ENCODE measurements around the gene ATG13. TPM values are rescaled to one million over a fixed set of nuclear protein-coding genes. Genes with fewer than 3 reads are reported as not detected.

ATG13 gene
- total RNA-seq, 2 experiments from 2014 or later: 64.1 to 70.0 TPM

GRCh38 chr11:46640036-46640788 is 22.9 kb downstream of the ATG13 start:
- no peak overlapping the region for H3K27ac Mint-ChIP-seq
- H3K9me3 Mint-ChIP-seq: peaks cover 7% of the 10 kb centered on the region
- DNase-seq: no peak
- H3K27me3 Mint-ChIP-seq: no peaks in the 10 kb centered on the region
- H3K4me1 Mint-ChIP-seq: peaks cover 11% of the 10 kb centered on the region
- peaks cover 30% of the 10 kb centered on the region for H3K36me3 Mint-ChIP-seq
- no peak overlapping the region for H3K4me3 Mint-ChIP-seq
- ATAC-seq (ENCODE audit: low read depth): no peak
- POLR2A ChIA-PET: interaction anchor here (0.9 to 1.3 kb wide), 2 partner anchors 9 to 33 kb away, joined by 3 to 5 read pairs; no protein-coding TSS in a partner anchor

DNA sequence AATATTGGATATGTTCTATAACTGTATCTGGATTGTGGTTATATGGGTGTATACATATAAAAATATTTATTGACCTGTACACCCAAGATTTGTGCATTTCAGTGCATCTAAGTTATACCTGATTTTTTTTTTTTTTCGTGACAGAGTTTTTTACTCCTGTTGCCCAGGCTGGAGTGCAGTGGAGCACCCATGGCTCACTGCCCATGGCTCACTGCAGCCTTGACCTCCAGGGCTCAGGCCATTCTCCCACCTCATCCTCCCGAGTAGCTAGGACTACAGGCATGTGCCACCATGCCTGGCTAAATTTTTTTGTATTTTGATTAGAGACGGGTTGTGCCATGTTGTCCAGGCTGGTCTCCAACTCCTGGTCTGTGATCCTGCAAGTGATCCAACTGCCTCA is 24.3 kb downstream of the ATG13 start:
- H3K36me3 Mint-ChIP-seq: peaks cover 34% of the 10 kb centered on the region
- DNase-seq (no peak), ATAC-seq (ENCODE audit: low read depth) (no peak)
- H3K27me3 Mint-ChIP-seq: no peaks in the 10 kb centered on the region
- no peak overlapping the region for H3K4me3 Mint-ChIP-seq
- no peak overlapping the region for H3K27ac Mint-ChIP-seq
- peaks cover 11% of the 10 kb centered on the region for H3K4me1 Mint-ChIP-seq
- H3K9me3 Mint-ChIP-seq: peaks cover 7% of the 10 kb centered on the region
- POLR2A ChIA-PET: interaction anchor here (0.6 to 1.3 kb wide), 2 partner anchors 11 to 1955 kb away, joined by 3 to 5 read pairs; no protein-coding TSS in a partner anchor

DNA sequence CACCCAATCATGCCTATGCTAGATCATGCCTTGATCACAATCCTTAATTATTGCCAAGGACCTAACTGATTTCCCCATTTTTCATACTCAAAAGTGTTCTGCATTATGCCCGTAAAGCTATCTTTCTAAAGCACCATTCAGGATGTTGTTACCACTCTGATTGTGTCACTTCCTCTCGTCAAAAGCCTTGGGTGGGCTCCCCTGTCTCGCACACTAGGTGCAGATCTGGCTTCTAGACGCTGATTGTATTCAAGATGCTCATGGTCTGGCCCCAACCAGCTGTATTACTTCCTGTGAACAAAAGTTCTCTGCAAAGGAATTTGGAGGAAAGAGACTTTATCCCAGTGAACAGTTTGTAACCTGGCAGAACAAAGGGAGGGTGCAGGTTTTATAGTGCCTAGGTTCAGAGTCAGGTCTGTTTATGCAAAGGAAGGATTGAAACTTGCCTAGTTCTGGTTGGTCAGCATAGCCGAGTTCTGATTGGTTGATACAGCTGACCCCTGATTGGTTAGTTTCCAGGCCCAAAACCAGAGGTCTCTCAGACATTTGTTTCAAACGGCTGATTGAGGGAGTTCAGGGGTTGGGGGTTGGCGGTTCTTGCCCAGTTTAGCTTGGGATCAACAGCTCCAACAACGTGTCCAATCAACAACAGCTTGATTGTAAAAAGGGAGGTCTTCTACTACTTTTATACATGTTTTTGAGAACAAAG is 25.4 kb downstream of the ATG13 start:
- no peaks in the 10 kb centered on the region for H3K27me3 Mint-ChIP-seq
- peaks cover 7% of the 10 kb centered on the region for H3K9me3 Mint-ChIP-seq
- ATAC-seq (ENCODE audit: low read depth): peak; percentile 47
- H3K27ac Mint-ChIP-seq: peak overlapping the region; percentile 77
- peaks cover 11% of the 10 kb centered on the region for H3K4me1 Mint-ChIP-seq
- H3K4me3 Mint-ChIP-seq: peak overlapping the region; percentile 23
- no peak for DNase-seq
- peaks cover 34% of the 10 kb centered on the region for H3K36me3 Mint-ChIP-seq
- POLR2A ChIA-PET: no interaction called here

GRCh38 chr11:46643531-46643930 is 26.2 kb downstream of the ATG13 start:
- H3K9me3 Mint-ChIP-seq: peaks cover 5% of the 10 kb centered on the region
- POLR2A ChIA-PET: no interaction called here
- H3K27ac Mint-ChIP-seq: no peak overlapping the region
- H3K4me3 Mint-ChIP-seq: no peak overlapping the region
- no peak for ATAC-seq (ENCODE audit: low read depth)
- peaks cover 31% of the 10 kb centered on the region for H3K36me3 Mint-ChIP-seq
- H3K4me1 Mint-ChIP-seq: peaks cover 9% of the 10 kb centered on the region
- no peak for DNase-seq
- no peaks in the 10 kb centered on the region for H3K27me3 Mint-ChIP-seq

- Mint-ChIP-seq H3K9me3 (peaks cover 4% of the 10 kb centered on the region), H3K27me3 (no peaks in the 10 kb centered on the region), H3K4me1 (peaks cover 8% of the 10 kb centered on the region), H3K36me3 (peaks cover 28% of the 10 kb centered on the region), H3K4me3 (no peak overlapping the region), H3K27ac (no peak overlapping the region)
- DNase-seq (no peak), ATAC-seq (ENCODE audit: low read depth) (no peak)
- POLR2A ChIA-PET: no interaction called here
Measured at GRCh38 chr11:46643986-46644385, 26.6 kb downstream of the ATG13 start.

DNA sequence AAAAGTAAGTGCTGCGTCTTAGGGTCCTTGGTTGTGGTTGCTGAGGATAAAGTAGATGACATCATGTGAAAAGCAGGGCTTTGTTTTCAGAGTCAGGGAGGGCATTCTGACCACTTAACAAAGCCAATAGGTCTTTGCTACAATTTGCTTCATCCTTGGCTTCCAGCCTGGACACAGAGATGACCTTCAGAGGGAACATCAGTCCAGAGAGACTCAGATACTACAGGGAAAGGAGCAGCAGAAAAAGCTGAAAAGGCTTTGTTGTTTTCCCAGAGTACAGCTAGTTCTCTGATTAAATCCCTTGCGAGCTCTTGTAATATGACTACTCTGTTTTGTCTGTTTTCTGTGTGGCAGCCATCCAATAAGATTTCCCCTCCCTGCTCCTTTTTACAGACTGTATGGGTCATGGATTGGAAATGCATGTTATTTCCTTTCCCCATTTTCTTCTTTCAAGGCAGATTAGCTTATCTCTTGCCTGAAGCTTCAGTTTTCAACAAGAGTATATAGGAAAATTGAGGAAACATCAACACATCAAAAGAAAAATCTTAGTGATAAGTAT is 31.9 kb downstream of the ATG13 start:
- Mint-ChIP-seq H3K27ac (no peak overlapping the region), H3K4me1 (no peaks in the 10 kb centered on the region)
- POLR2A ChIA-PET: interaction anchor here (1.2 kb wide), 1 partner anchor 21 kb away, joined by 3 read pairs; no protein-coding TSS in a partner anchor

GRCh38 chr11:46655631-46656030 is 38.3 kb downstream of the ATG13 start:
- H3K27ac Mint-ChIP-seq: no peak overlapping the region
- H3K4me1 Mint-ChIP-seq: peaks cover 1% of the 10 kb centered on the region
- no peaks in the 10 kb centered on the region for H3K27me3 Mint-ChIP-seq
- DNase-seq (no peak), ATAC-seq (ENCODE audit: low read depth) (no peak)
- H3K4me3 Mint-ChIP-seq: no peak overlapping the region
- H3K9me3 Mint-ChIP-seq: no peaks in the 10 kb centered on the region
- H3K36me3 Mint-ChIP-seq: peaks cover 21% of the 10 kb centered on the region
- POLR2A ChIA-PET: no interaction called here

More for the DNA sequence above, 31.9 kb downstream of the ATG13 start:
- no peak for ATAC-seq (ENCODE audit: low read depth)
- no peak for DNase-seq
- no peak overlapping the region for H3K4me3 Mint-ChIP-seq
- H3K27me3 Mint-ChIP-seq: no peaks in the 10 kb centered on the region
- H3K36me3 Mint-ChIP-seq: peaks cover 11% of the 10 kb centered on the region
- H3K9me3 Mint-ChIP-seq: no peaks in the 10 kb centered on the region

GRCh38 chr11:46657186-46657585 is 39.8 kb downstream of the ATG13 start:
- Mint-ChIP-seq H3K36me3 (peaks cover 18% of the 10 kb centered on the region), H3K27ac (no peak overlapping the region), H3K27me3 (no peaks in the 10 kb centered on the region), H3K9me3 (no peaks in the 10 kb centered on the region), H3K4me3 (no peak overlapping the region), H3K4me1 (peaks cover 1% of the 10 kb centered on the region)
- DNase-seq: no peak
- no peak for ATAC-seq (ENCODE audit: low read depth)
- POLR2A ChIA-PET: interaction anchor here (0.6 kb wide), 1 partner anchor 701 kb away, joined by 3 read pairs; no protein-coding TSS in a partner anchor

DNA sequence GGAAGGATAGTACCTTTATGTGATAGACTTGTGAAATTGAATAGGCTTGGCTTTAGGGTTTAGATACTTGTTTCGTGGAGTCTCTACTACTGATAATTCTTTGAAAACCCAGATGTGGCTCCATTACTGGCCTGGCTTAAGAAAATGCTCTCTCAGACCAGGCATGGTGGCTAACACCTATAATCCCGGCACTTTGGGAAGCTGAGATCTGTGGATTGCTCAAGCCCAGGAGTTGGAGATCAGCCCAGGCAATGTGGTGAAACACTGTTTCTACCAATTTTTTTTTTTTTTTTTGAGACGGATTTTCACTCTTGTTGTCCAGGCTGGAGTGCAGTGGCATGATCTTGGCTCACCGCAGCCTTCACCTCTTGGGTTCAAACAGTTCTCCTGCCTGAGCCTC is 40.9 kb downstream of the ATG13 start:
- Mint-ChIP-seq H3K36me3 (peaks cover 18% of the 10 kb centered on the region), H3K9me3 (no peaks in the 10 kb centered on the region), H3K4me3 (no peak overlapping the region), H3K27ac (no peak overlapping the region), H3K27me3 (no peaks in the 10 kb centered on the region), H3K4me1 (peaks cover 1% of the 10 kb centered on the region)
- no peak for DNase-seq
- POLR2A ChIA-PET: interaction anchor here (0.6 kb wide), 1 partner anchor 1071 kb away, joined by 3 read pairs; no protein-coding TSS in a partner anchor
- no peak for ATAC-seq (ENCODE audit: low read depth)

DNA sequence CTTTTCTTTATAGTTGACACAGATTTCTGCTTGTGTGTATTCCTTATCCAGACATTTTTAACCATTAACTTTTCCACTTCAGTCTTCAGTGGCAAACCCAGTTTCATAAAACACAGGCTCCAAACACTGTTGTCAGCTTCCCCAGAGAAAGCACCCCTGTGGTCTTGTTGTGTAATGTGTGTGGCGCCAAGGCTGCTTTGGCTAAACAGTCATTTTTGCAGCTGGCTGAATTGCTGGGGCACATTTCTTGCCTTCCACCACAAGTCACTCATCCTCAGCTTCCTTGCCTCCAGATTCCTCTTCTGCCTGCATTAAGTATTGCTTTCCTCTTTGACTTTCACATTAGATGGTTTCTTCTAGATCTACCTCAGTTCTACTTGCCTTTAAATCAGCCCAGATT is 42.6 kb downstream of the ATG13 start:
- Mint-ChIP-seq H3K27me3 (no peaks in the 10 kb centered on the region), H3K27ac (no peak overlapping the region), H3K4me3 (no peak overlapping the region), H3K9me3 (no peaks in the 10 kb centered on the region), H3K36me3 (peaks cover 22% of the 10 kb centered on the region), H3K4me1 (peaks cover 3% of the 10 kb centered on the region)
- POLR2A ChIA-PET: interaction anchor here (0.6 kb wide), 1 partner anchor 121 kb away, joined by 3 read pairs; no protein-coding TSS in a partner anchor
- no peak for ATAC-seq (ENCODE audit: low read depth)
- no peak for DNase-seq

GRCh38 chr11:46661836-46662235 is 44.5 kb downstream of the ATG13 start:
- H3K36me3 Mint-ChIP-seq: peaks cover 23% of the 10 kb centered on the region
- DNase-seq (no peak), ATAC-seq (ENCODE audit: low read depth) (no peak)
- H3K4me3 Mint-ChIP-seq: no peak overlapping the region
- peaks cover 3% of the 10 kb centered on the region for H3K4me1 Mint-ChIP-seq
- no peaks in the 10 kb centered on the region for H3K27me3 Mint-ChIP-seq
- H3K27ac Mint-ChIP-seq: no peak overlapping the region
- H3K9me3 Mint-ChIP-seq: no peaks in the 10 kb centered on the region
- POLR2A ChIA-PET: no interaction called here

DNA sequence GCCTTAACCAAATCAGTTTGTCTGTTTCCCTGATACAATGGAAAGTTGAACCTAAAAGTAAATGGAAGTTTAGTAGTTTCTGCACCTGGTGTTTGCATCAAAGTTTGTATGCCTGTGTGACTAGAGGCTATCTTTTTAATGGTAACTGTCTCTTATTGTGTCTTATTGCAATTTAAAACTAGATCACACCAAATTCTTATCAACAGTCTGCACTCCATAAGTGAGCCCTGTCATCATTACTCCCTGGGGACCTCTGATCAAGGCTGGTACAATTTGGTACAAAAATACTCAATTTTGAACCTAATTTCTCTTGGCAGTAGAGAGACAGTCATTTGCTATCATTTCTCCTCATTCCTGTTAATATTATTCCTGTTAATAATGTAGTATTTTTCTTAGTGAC is 45.0 kb downstream of the ATG13 start:
- peaks cover 24% of the 10 kb centered on the region for H3K36me3 Mint-ChIP-seq

DNA sequence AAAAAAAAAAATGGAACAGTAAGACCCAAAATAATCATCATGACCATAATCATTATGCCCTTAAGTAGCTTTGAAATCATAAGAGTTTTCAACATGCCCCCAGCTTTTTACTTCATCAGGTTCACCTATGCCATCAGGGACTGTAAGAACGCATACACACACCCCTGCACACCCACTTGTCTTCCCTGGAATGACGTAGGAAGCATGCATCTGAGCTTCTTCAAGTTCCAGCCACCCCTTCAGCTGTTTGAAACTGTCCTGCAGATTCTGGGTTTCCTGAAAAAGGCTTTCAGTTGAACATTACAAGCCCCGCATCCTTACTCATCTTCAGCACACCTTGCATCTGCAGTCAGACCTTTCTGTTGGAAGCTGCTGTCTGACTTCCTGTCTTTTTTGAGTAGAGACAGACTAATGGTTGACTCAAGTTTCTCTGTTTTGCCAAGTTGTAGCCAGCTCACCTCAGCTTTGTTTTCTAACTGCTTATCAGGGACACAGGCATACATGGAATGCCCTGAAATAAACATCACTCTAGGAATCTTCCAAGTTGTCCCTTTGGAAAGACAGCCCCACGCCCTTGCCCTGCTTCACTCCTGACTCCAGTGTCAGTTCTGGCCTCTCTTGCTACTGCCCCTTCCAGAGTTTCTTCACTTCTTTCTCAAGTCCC is 46.1 kb downstream of the ATG13 start:
- DNase-seq: no peak
- Mint-ChIP-seq H3K27me3 (no peaks in the 10 kb centered on the region), H3K27ac (peak overlapping the region; percentile 31), H3K36me3 (peaks cover 22% of the 10 kb centered on the region), H3K4me1 (peaks cover 3% of the 10 kb centered on the region), H3K9me3 (no peaks in the 10 kb centered on the region), H3K4me3 (no peak overlapping the region)
- POLR2A ChIA-PET: interaction anchor here (0.6 kb wide), 1 partner anchor 18 kb away, joined by 3 read pairs; no protein-coding TSS in a partner anchor
- no peak for ATAC-seq (ENCODE audit: low read depth)

More for the DNA sequence above, 45.0 kb downstream of the ATG13 start:
- H3K9me3 Mint-ChIP-seq: no peaks in the 10 kb centered on the region
- DNase-seq: no peak
- H3K4me3 Mint-ChIP-seq: no peak overlapping the region
- H3K4me1 Mint-ChIP-seq: peaks cover 3% of the 10 kb centered on the region
- no peak overlapping the region for H3K27ac Mint-ChIP-seq
- POLR2A ChIA-PET: no interaction called here
- no peak for ATAC-seq (ENCODE audit: low read depth)
- no peaks in the 10 kb centered on the region for H3K27me3 Mint-ChIP-seq
